GM19043 (cell line): ENCODE measurements around the gene TRIM22.
"Not testable (repeated sequence)": the region's sequence is repeated elsewhere in the genome, so short reads cannot be mapped to it uniquely, and the experiment has no call there.

Experiments used
- ATAC-seq: cut with Tn5 transposase; IDR thresholded peaks from one replicate; pipeline ENCODE4 v1.9.1; 2021; ENCODE audit warnings: low read depth; ENCODE audit not compliant: unreplicated experiment

The TRIM22 gene

GRCh38 chr11:5690216-5690615, 626 bp downstream of the TRIM22 start:
- no peak for ATAC-seq

DNA sequence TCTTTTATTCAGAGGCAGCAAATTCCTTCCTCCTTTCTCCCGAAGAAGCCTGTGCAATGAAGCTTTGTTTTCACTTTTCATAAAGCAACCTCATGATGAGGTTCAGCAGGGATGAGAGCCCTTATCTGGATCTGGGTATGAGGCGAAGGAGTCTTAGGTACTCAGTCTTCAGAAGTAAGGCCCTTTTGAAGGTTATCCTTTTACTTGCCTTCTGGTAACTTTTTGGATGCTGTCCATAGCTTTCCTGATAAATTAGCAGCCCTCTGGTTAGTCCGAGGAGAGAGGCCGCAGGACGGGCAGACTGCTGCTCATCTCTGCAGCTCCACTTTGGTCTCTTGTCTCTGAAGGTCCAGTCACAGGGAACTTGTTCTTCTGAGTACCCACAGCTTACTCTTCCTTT, 1.1 kb downstream of the TRIM22 start:
- no peak for ATAC-seq

DNA sequence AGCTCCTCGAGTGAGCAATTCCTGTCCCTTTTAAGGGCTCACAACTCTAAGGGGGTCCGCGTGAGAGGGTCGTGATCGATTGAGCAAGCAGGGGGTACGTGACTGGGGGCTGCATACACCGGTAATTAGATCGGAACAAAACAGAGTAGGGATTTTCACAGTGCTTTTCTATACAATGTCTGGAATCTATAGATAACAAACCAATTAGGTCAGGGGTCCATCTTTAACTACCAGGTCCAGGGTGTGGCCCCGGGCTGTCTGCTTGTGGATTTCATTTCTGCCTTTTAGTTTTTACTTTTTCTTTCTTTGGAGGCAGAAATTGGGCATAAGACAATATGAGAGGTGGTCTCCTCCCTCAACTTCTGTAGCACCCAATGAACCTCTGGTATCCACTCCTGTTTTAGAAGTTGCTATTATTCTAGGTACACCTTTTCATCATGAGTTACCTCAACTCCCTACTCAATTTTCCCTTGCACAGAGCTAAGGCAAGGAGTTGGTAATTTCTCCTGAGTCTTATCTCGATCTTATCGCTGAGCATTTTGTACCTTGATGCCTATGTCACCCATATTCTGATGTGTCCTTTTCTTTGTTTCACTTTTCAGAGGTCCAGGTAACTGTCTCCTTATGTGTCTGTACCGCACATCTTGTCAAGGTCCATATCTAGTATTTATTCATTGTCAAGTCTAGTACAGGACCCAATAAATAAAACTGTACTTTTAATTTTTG, 1.8 kb downstream of the TRIM22 start:
- ATAC-seq, result not testable (repeated sequence)

- no peak for ATAC-seq
These were observed 2.4 kb downstream of the TRIM22 start for GRCh38 chr11:5691964-5692361.

DNA sequence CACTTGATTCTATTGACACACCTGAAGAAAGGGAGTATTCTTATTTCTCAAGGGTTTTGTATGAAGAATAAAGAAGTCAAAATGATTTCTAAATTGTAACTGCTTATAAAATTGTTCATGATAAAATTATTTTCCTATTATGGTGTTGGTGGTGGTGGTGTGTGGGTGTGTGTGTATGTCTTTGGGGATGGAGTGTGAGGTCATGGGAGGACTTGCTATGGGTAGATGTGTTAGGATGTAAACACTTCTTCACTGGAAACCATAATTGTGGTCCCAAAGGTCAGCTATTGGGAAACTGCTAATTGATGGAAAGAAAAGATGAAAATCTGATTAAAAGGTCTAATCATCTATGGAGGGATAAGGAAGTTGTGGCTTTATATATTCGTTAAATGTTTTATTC, 5.1 kb downstream of the TRIM22 start:
- no peak for ATAC-seq

- no peak for ATAC-seq
These were observed 6.0 kb downstream of the TRIM22 start for GRCh38 chr11:5695580-5695979.

DNA sequence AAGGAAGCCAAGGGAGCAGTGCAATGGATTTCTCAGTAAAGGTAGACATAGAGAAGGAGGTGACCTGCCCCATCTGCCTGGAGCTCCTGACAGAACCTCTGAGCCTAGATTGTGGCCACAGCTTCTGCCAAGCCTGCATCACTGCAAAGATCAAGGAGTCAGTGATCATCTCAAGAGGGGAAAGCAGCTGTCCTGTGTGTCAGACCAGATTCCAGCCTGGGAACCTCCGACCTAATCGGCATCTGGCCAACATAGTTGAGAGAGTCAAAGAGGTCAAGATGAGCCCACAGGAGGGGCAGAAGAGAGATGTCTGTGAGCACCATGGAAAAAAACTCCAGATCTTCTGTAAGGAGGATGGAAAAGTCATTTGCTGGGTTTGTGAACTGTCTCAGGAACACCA, 6.6 kb downstream of the TRIM22 start:
- no peak for ATAC-seq

DNA sequence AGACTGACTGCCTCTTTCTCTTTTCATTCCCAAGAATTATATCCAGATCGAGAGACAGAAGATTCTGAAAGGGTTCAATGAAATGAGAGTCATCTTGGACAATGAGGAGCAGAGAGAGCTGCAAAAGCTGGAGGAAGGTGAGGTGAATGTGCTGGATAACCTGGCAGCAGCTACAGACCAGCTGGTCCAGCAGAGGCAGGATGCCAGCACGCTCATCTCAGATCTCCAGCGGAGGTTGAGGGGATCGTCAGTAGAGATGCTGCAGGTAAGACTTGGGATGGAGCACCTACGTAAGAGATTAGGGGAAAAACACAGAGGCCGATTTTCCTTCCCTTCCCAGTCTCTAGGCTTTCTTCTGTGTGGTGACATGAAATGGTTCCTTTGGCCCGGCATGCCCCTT, 8.7 kb downstream of the TRIM22 start:
- ATAC-seq, result no peak

DNA sequence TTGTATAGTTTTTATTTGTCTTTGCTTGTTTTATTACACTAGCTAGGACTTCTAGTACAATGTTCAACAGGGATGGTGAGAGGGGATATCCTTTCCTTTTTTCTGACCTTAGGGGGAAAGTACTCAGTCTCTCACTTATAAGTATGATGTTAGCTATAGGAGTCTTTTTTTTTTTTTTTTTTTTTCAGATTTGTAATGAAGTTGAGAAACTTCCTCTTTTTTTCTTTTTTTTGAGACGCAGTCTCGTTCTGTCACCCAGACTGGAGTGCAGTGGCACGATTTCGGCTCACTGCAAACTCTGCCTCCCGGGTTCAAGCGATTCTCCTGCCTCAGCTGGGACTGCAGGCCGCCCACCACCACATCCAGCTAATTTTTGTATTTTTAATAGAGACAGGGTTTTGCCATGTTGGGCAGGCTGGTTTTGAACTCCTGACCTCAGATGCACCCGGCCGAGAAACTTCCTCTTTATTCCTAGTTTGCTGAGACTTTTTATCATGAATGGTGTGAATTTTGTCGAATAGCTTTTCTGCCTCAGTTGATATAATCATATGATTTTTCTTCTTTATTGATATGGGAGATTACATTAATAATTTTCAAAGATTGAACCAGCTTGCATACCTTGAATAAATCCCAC, 10.9 kb downstream of the TRIM22 start:
- ATAC-seq, result no peak

DNA sequence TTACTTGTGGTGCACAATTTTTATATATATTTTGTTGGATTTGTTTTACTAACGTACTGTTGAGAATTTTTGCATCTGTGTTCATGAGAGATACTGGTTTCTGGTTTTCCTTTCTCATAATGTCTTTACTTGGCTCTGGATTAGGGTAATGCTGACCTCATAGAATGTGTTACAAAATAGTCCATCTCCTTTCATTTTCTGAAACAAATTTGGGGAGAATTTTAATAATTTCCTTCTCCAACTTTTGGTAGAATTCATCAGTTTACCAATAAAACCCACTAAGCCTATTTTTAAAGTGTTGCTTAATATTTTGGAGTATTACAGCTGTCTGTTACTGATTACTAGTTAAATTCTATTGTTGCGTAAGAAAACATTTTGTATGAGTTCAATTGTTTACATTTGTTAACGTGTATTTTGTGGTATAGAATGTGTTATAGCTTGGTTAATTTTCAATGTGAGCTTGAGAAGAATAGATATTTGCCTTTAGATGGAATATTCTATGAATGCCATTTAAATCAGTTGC, 11.5 kb downstream of the TRIM22 start:
- no peak for ATAC-seq

- peak; percentile 65 for ATAC-seq
These were observed 14.3 kb downstream of the TRIM22 start for GRCh38 chr11:5703741-5704536.

GRCh38 chr11:5705688-5706087, 16.1 kb downstream of the TRIM22 start:
- ATAC-seq, result no peak

DNA sequence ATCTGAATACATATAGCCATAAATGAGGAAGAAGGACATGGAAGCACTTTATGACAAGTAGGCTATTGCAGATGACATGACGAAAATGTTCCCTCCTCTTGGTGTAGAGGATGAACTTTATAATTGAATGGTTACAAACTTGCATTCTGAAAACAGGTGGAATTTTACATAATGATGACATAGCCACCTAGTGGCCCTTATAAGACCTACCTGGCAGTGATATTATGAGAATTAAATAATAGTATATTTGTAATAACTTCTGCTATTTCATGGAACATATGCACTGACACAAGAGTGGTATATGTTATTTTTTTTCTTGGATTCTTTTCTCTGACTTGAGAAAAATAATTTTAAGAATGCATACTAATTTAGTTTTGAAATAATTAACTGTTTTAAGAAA, 22.9 kb downstream of the TRIM22 start:
- ATAC-seq, result no peak

DNA sequence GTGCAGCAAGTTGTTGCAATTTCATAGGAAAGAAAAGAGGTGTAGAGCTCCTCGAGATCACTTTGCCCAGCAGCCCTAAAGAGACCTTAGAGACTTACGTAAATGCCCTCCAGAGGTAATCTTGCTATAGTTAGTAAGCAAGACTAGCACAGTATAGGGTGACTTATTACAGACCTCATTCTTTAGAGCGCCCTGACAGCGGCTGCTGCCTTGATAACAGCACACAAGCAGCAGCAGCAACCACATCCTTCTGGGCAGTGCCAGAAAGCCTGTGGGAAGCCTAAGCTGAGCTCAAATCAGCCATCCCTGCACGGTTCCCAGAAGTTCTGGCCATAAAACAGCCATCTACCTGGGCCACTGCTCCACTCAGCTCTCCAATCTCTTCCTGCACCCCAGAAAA, 24.1 kb downstream of the TRIM22 start:
- no peak for ATAC-seq

- not testable (repeated sequence) for ATAC-seq
These were observed 26.9 kb downstream of the TRIM22 start for GRCh38 chr11:5716518-5716917.

DNA sequence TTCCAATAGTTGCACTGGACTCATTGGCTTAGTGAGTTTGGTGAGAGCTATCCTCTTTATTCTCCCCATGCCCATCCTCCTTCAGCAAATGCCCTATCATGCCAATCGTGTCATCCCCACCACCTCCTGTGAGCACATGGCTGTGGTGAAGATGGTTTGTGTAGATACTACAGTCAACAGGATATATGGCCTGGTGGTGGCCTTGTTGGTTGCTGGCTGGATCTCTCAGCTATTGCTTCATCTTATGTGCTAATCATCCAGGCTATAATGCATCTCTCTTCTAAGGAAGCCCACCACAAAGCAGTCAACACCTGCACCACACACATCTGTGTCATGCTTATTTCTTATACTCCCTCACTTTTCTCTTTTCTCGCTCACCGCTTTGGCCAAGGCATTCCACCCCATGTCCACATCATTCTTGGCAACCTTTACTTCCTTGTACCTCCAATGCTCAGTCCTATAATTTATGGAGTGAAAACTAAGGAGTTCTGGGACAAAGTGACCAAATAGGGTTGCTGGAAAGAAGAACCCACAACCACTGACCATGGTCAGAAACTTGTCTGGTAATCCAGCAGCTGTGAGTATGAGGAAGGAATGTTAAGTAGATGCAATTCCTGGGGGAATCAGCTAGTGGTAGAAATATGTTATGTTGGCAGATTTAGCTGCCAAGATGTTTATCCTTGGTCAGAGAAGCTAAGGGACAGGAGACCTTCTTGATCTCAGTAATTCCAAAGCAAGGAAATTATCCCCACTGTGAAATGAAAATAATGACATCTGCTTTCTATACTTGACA, 30.3 kb downstream of the TRIM22 start:
- no peak for ATAC-seq

GRCh38 chr11:5722622-5723021, 33.0 kb downstream of the TRIM22 start:
- ATAC-seq, result no peak

GRCh38 chr11:5726351-5726750, 36.8 kb downstream of the TRIM22 start:
- no peak for ATAC-seq

DNA sequence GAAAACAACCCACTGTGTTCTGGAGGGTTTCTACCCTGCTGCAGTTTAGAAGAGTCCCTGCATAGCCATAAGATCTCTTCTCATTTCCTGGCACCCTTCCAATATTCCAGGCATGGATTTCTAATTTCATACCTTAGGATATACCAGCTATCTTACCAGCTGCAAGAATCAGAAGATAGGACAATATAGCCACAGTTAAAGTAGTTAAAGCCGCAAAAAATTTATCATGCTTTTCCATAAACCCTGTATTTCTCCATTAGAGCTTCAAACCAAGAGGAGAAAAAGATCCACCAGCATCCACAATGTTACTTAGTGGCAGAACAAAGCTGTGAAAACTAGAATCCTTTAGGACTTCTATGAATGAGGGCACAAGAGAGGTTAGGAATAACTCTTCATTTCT, 38.1 kb downstream of the TRIM22 start:
- ATAC-seq, result no peak

- ATAC-seq, result no peak
These were observed 46.8 kb downstream of the TRIM22 start, which contains the start of gene OR56B1 for GRCh38 chr11:5736396-5736795. TSS of gene OR56B1 (plus strand) at chr11:5736448. CDS start at chr11:5736517, 69 bp downstream.
